GM23248 (cell line): Measurements from ENCODE around the gene GMPR. TPM values are rescaled to one million over a fixed set of nuclear protein-coding genes. Genes with fewer than 3 reads are reported as not detected.
"Not testable (repeated sequence)": the region's sequence is repeated elsewhere in the genome, so short reads cannot be mapped to it uniquely, and the experiment has no call there.

Experiments used
- DNase-seq: peaks from one replicate; pipeline ENCODE4 v3.0.0-alpha.2; 2015
- H2AFZ ChIP-seq: fragments of 200-600 bp; sonication (generic); 2 replicates; pipeline ENCODE4 v1.6.1; 2016; ENCODE audit warnings: antibody characterized with exemption
- H3F3A ChIP-seq: fragments of 200-600 bp; sonication (generic); 2 replicates; pipeline ENCODE4 v1.6.1; 2016; ENCODE audit warnings: mild to moderate bottlenecking, antibody characterized with exemption, mixed run types; ENCODE audit not compliant: insufficient read depth
- H3K27ac ChIP-seq: fragments of 200-600 bp; sonication (generic); 2 replicates; pipeline ENCODE4 v1.5.1; 2016; ENCODE audit warnings: mild to moderate bottlenecking
- H3K27me3 ChIP-seq: fragments of 200-600 bp; sonication (generic); replicated peaks from 2 replicates; pipeline ENCODE4 v1.6.1; 2016; ENCODE audit warnings: mild to moderate bottlenecking; ENCODE audit not compliant: insufficient read depth
- H3K36me3 ChIP-seq: fragments of 200-600 bp; sonication (generic); 2 replicates; pipeline ENCODE4 v1.6.1; 2016; ENCODE audit warnings: low read depth, mild to moderate bottlenecking
- H3K4me1 ChIP-seq: fragments of 200-600 bp; sonication (generic); 2 replicates; pipeline ENCODE4 v1.6.1; 2016; ENCODE audit warnings: mild to moderate bottlenecking; ENCODE audit not compliant: insufficient read depth
- H3K4me2 ChIP-seq: fragments of 200-600 bp; sonication (generic); one replicate; pipeline ENCODE4 v1.6.1; 2016; ENCODE audit warnings: mild to moderate bottlenecking; ENCODE audit not compliant: unreplicated experiment
- H3K4me3 ChIP-seq: fragments of 200-600 bp; sonication (generic); 2 replicates; pipeline ENCODE4 v1.5.1; 2016; ENCODE audit warnings: mild to moderate bottlenecking
- H3K79me2 ChIP-seq: fragments of 200-600 bp; sonication (generic); 2 replicates; pipeline ENCODE4 v1.6.1; 2016; ENCODE audit warnings: mild to moderate bottlenecking; ENCODE audit not compliant: insufficient read depth
- H3K9ac ChIP-seq: fragments of 200-600 bp; sonication (generic); 2 replicates; pipeline ENCODE4 v1.6.1; 2016; ENCODE audit warnings: mild to moderate bottlenecking
- H3K9me2 ChIP-seq: fragments of 200-600 bp; sonication (generic); 2 replicates; pipeline ENCODE4 v1.6.1; 2016; ENCODE audit warnings: mixed run types, mild to moderate bottlenecking, moderate library complexity; ENCODE audit not compliant: insufficient read depth
- H3K9me3 ChIP-seq: fragments of 200-600 bp; sonication (generic); one replicate; pipeline ENCODE4 v1.6.1; 2017; ENCODE audit warnings: low read depth
- H4K20me1 ChIP-seq: fragments of 200-600 bp; sonication (generic); 2 replicates; pipeline ENCODE4 v1.6.0; 2016; ENCODE audit not compliant: insufficient read depth
- EZH2 ChIP-seq: fragments of 200-600 bp; sonication (generic); IDR thresholded peaks from 2 replicates; pipeline ENCODE4 v1.6.1; 2018; ENCODE audit warnings: antibody characterized with exemption, mild to moderate bottlenecking; ENCODE audit not compliant: insufficient read depth, poor library complexity, severe bottlenecking
- EZH2phosphoT487 ChIP-seq: fragments of 200-600 bp; sonication (generic); IDR thresholded peaks from 2 replicates; pipeline ENCODE4 v1.6.1; 2018; ENCODE audit warnings: antibody characterized with exemption, moderate library complexity, mild to moderate bottlenecking, low read depth; ENCODE audit not compliant: insufficient read depth
- WGBS, 2 experiments: methylation state at CpG; one replicate each; pipeline ENCODE4 v1.1.6; 2015 to 2017; ENCODE audit warnings: low lambda C conversion rate in 2 of 2, low coverage in 1 of 2; ENCODE audit errors: missing lambda C conversion rate in 2 of 2; 5-methylcytosine and 5-hydroxymethylcytosine counted together
- in situ Hi-C: fragments of 300-500 bp; cut with MboI; formaldehyde crosslinking; loops from 2 replicates; pipeline ENCODE4 v1.15.0; 2020
- polyA plus RNA-seq: library from polyadenylated mRNA; unstranded; fragments of >200 nt; fragmentation: Nextera tagmentation; extraction: Ambion mirVana; gene quantifications from 2 replicates; pipeline ENCODE4 v1.2.1, GENCODE V29; 2016
- total RNA-seq: library from RNA; depleted of rRNA; stranded (reverse); fragments of >200 nt; shearing (Covaris generic); gene quantifications from 2 replicates; pipeline ENCODE4 v1.2.3, GENCODE V29; 2014

Gene GMPR
- total and polyA plus RNA-seq, 2 experiments from 2014 or later: 2.2 to 2.3 TPM

DNA sequence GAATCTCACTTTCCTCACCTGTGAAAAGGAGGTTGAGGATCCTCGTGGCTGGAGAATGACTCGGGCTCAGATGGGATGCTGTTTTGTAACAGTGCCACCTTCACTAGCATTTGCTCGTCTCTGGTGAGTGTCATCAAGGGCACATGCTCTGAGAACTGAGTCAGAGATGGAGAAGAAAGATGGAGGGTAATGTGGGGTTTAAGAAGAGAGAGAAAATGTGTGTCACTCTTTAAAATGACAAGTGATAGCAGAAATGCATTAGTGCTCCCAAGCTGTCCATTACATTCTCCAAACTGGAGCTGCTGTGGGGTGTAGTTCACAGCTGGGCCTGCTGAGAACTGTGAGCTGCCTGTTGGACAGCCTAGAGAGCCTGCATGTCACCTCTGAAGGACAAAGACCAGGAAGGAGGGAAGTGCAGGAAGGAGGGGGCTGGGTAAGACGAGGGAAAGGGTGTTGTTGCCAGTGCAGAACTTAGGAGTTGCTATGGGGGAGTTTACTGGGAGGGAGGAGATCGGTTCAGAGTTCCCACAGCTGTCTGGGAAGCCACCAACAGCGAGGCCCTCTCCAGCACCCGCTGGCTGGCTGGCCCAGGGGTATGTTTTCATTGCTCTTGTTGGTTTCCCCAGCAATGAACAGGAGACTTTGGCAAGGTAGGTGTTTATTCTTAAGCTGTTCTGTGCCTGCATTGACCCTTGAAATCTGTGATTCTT lies 19.8 kb downstream of the GMPR start:
- WGBS, 2 experiments: 36 to 37% methylated on average over 7 of the region's 7 CpGs
- Histone ChIP-seq H3K36me3 (no peaks in the 10 kb centered on the region), H3F3A (no peaks in the 10 kb centered on the region), H3K9me2 (no peaks in the 10 kb centered on the region), H3K4me3 (no peak overlapping the region), H3K9me3 (no peaks in the 10 kb centered on the region), H2AFZ (no peak overlapping the region), H3K27me3 (no peaks in the 10 kb centered on the region), H4K20me1 (no peaks in the 10 kb centered on the region), H3K79me2 (no peaks in the 10 kb centered on the region), H3K27ac (no peak overlapping the region), H3K9ac (no peak overlapping the region), H3K4me2 (no peak overlapping the region), H3K4me1 (no peaks in the 10 kb centered on the region)
- in situ Hi-C loops: no loop called here
- no peak for DNase-seq
- TF ChIP-seq EZH2 (no peak), EZH2phosphoT487 (no peak)

DNA sequence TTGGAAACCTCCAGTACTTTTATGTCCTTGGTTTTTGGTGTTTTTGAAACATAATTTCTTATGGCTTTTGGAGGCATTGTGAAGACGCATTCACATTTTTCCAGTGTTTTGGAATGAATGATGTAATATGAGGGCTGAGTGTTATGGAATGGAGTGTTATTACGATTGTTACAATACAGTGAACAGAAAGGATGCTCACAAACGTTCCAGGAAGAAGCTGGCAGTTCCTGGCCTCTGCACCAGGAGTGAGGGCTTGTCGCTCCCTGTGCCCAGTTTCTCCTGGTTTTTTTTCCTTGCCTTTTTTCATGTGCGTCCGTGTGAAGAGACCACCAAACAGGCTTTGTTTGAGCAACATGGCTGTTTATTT lies 20.3 kb downstream of the GMPR start:
- Histone ChIP-seq H3K27me3 (no peaks in the 10 kb centered on the region), H4K20me1 (no peaks in the 10 kb centered on the region), H3K27ac (no peak overlapping the region), H3K79me2 (no peaks in the 10 kb centered on the region), H3K4me1 (no peaks in the 10 kb centered on the region), H3F3A (no peaks in the 10 kb centered on the region), H2AFZ (no peak overlapping the region), H3K9me3 (no peaks in the 10 kb centered on the region), H3K4me3 (no peak overlapping the region), H3K4me2 (no peak overlapping the region), H3K9me2 (no peaks in the 10 kb centered on the region), H3K36me3 (no peaks in the 10 kb centered on the region), H3K9ac (no peak overlapping the region)
- in situ Hi-C loops: no loop called here
- TF ChIP-seq EZH2phosphoT487: no peak
- TF ChIP-seq EZH2: no peak
- DNase-seq: no peak
- WGBS, 2 experiments: 32 to 37% methylated on average over 6 of the region's 6 CpGs

DNA sequence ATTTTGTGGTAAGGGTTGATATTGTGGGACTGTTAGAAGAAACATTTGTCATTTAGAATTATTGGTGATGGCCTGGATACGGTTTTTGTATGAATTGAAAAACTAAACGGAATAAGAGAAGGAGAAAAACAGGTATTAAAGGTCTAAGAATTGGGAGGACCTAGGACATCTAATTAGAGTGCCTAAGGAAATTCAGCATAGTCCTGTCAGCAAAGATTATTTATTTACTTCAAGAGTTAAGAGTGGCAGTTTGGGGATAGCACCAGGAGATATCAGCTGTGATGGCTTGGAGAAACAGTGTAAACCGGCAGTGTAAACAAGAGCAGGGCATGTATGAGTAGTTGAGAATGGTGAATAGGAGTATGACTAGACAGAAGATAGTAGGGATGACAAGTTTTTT lies 21.2 kb downstream of the GMPR start:
- 90 to 96% methylated on average over 2 of the region's 3 CpGs for WGBS, 2 experiments
- H3K9ac ChIP-seq, in situ Hi-C loops, H3K36me3 ChIP-seq, H4K20me1 ChIP-seq, H3K27ac ChIP-seq, H3F3A ChIP-seq, H3K9me3 ChIP-seq, H3K27me3 ChIP-seq, H3K9me2 ChIP-seq, H2AFZ ChIP-seq, H3K79me2 ChIP-seq, DNase-seq, H3K4me3 ChIP-seq, H3K4me1 ChIP-seq, H3K4me2 ChIP-seq: not testable (repeated sequence)

DNA sequence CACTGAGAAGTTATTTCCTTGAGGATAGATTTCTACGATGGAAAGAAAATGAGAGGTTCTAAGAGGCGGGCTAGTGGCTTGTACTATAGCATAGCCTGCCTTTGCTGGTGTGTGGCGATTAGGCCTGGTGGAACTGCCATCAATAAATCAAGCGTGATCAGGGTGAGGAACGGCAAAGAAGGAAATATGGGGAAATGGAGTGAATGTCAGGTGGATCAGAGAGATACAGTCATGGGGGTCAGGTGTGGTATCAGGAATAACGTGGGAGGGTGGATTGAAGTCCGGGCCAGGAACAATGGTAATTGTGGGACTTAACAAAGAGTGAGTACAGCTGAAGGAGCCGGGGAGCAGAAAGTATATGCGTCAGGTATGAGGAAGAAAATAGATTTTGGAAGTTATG lies 22.2 kb downstream of the GMPR start:
- H3K9me3 ChIP-seq, H3K27ac ChIP-seq, DNase-seq, H3F3A ChIP-seq, H3K9ac ChIP-seq, H3K79me2 ChIP-seq, H4K20me1 ChIP-seq, H3K4me1 ChIP-seq, H2AFZ ChIP-seq, H3K36me3 ChIP-seq, H3K9me2 ChIP-seq, in situ Hi-C loops, H3K4me2 ChIP-seq, H3K27me3 ChIP-seq, H3K4me3 ChIP-seq: not testable (repeated sequence)
- WGBS, 2 experiments: 89 to 92% methylated on average over 7 to 9 of the region's 9 CpGs

DNA sequence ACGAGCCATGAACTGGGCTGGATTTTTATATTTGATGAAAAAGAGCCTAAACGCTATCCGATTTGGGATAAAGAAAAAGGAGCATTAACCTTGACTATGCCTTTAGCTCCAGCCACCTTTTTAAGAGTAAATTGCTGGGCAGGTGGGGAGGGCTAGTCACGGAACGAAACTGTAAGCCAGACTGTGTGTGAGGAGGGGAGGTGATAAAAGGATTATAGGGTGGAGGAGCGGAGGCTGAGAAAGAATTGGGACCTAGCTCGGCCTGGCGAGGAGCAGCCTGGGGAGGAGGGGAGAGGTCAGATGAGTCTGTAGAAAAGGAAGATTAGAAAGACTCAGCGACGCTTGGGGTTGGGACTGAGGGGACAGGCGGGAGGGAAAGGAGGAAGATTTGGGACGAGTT lies 24.4 kb downstream of the GMPR start:
- H3K9me3 ChIP-seq, in situ Hi-C loops, H3K4me2 ChIP-seq, H3K4me1 ChIP-seq, H3K79me2 ChIP-seq, H2AFZ ChIP-seq, H3F3A ChIP-seq, H3K4me3 ChIP-seq, H3K9ac ChIP-seq, H3K27me3 ChIP-seq, H3K36me3 ChIP-seq, H4K20me1 ChIP-seq, H3K27ac ChIP-seq, DNase-seq, H3K9me2 ChIP-seq: not testable (repeated sequence)
- 78 to 81% methylated on average over 11 to 12 of the region's 12 CpGs for WGBS, 2 experiments

DNA sequence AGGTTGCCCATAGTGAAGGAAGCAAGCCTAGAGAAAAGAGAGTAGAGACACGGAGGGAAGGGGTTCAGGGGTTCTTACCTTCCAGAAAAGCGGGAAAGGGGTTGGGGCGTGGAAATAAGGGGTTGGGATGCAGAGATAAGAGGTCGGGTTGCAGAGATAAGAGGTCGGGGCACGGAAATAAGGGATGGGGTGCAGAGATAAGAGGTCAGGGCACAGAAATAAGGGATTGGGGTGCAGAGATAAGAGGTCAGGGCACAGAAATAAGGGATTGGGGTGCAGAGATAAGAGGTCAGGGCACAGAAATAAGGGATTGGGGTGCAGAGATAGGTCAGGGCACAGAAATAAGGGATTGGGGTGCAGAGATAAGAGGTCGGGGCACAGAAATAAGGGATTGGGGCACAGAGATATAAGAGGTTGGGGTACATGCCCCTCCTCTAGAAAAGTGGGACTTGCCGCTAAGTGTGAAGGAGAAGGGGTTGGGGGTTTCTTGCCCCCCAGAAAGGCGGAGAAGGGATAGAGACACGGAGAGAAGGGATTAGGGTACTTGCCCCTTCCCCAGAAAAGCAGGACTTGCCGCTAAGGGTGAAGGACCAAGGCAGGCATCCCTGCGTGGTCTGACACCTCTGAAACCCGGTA lies 25.2 kb downstream of the GMPR start:
- H3K9me2 ChIP-seq, H2AFZ ChIP-seq, H3K79me2 ChIP-seq, H3K9ac ChIP-seq, H3F3A ChIP-seq, H3K4me1 ChIP-seq, H3K27me3 ChIP-seq, in situ Hi-C loops, H3K4me2 ChIP-seq, DNase-seq, H3K4me3 ChIP-seq, H3K9me3 ChIP-seq, H3K36me3 ChIP-seq, H3K27ac ChIP-seq, H4K20me1 ChIP-seq: not testable (repeated sequence)
- WGBS, 2 experiments: 81% methylated on average over 7 to 13 of the region's 13 CpGs
